ENCODE data around the gene AOX1.
"Not testable (repeated sequence)": the region's sequence is repeated elsewhere in the genome, so short reads cannot be mapped to it uniquely, and the experiment has no call there.

DNA sequence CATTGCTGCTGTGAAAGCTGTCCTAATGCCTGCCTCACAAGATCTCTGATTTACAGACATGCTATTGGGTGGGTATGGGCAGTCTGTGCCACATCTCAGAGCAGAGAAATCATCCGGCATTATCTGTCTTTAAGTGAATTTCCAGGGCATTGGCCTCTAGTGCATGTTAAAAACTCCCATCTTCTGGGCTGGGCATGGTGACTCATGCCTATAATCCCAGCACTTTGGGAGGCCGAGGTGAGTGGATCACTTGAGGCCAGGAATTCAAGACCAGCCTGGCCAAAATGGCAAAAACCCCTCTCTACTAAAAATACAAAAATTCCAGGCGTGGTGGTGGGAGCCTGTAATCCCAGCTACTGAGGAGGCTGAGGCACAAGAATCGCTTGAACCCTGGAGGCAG lies 42.6 kb downstream of the AOX1 start:
- TF ChIP-seq, protein P1, sequence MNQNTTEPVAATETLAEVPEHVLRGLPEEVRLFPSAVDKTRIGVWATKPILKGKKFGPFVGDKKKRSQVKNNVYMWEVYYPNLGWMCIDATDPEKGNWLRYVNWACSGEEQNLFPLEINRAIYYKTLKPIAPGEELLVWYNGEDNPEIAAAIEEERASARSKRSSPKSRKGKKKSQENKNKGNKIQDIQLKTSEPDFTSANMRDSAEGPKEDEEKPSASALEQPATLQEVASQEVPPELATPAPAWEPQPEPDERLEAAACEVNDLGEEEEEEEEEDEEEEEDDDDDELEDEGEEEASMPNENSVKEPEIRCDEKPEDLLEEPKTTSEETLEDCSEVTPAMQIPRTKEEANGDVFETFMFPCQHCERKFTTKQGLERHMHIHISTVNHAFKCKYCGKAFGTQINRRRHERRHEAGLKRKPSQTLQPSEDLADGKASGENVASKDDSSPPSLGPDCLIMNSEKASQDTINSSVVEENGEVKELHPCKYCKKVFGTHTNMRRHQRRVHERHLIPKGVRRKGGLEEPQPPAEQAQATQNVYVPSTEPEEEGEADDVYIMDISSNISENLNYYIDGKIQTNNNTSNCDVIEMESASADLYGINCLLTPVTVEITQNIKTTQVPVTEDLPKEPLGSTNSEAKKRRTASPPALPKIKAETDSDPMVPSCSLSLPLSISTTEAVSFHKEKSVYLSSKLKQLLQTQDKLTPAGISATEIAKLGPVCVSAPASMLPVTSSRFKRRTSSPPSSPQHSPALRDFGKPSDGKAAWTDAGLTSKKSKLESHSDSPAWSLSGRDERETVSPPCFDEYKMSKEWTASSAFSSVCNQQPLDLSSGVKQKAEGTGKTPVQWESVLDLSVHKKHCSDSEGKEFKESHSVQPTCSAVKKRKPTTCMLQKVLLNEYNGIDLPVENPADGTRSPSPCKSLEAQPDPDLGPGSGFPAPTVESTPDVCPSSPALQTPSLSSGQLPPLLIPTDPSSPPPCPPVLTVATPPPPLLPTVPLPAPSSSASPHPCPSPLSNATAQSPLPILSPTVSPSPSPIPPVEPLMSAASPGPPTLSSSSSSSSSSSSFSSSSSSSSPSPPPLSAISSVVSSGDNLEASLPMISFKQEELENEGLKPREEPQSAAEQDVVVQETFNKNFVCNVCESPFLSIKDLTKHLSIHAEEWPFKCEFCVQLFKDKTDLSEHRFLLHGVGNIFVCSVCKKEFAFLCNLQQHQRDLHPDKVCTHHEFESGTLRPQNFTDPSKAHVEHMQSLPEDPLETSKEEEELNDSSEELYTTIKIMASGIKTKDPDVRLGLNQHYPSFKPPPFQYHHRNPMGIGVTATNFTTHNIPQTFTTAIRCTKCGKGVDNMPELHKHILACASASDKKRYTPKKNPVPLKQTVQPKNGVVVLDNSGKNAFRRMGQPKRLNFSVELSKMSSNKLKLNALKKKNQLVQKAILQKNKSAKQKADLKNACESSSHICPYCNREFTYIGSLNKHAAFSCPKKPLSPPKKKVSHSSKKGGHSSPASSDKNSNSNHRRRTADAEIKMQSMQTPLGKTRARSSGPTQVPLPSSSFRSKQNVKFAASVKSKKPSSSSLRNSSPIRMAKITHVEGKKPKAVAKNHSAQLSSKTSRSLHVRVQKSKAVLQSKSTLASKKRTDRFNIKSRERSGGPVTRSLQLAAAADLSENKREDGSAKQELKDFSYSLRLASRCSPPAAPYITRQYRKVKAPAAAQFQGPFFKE (tag by site-specific recombination; IDR thresholded peaks at IDR 0.05; ENCODE audit: borderline replicate concordance), result not testable (repeated sequence)
- TF ChIP-seq ZBTB7A (tag by site-specific recombination; IDR thresholded peaks at IDR 0.05; ENCODE audit: low read depth); ZEB2 (tag by site-specific recombination; IDR thresholded peaks at IDR 0.05); KLF9 (tag by site-specific recombination; IDR thresholded peaks at IDR 0.05; ENCODE audit: low read depth); ZNF501 (tag by site-specific recombination; IDR thresholded peaks at IDR 0.05): not testable (repeated sequence)
- TF ChIP-seq, protein P2, sequence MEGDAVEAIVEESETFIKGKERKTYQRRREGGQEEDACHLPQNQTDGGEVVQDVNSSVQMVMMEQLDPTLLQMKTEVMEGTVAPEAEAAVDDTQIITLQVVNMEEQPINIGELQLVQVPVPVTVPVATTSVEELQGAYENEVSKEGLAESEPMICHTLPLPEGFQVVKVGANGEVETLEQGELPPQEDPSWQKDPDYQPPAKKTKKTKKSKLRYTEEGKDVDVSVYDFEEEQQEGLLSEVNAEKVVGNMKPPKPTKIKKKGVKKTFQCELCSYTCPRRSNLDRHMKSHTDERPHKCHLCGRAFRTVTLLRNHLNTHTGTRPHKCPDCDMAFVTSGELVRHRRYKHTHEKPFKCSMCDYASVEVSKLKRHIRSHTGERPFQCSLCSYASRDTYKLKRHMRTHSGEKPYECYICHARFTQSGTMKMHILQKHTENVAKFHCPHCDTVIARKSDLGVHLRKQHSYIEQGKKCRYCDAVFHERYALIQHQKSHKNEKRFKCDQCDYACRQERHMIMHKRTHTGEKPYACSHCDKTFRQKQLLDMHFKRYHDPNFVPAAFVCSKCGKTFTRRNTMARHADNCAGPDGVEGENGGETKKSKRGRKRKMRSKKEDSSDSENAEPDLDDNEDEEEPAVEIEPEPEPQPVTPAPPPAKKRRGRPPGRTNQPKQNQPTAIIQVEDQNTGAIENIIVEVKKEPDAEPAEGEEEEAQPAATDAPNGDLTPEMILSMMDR (tag by site-specific recombination; IDR thresholded peaks at IDR 0.05), result not testable (repeated sequence)
- TF ChIP-seq, protein P3, sequence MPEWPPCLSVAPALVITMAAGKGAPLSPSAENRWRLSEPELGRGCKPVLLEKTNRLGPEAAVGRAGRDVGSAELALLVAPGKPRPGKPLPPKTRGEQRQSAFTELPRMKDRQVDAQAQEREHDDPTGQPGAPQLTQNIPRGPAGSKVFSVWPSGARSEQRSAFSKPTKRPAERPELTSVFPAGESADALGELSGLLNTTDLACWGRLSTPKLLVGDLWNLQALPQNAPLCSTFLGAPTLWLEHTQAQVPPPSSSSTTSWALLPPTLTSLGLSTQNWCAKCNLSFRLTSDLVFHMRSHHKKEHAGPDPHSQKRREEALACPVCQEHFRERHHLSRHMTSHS (tag by site-specific recombination; IDR thresholded peaks at IDR 0.05), result not testable (repeated sequence)
- TF ChIP-seq, protein P4, sequence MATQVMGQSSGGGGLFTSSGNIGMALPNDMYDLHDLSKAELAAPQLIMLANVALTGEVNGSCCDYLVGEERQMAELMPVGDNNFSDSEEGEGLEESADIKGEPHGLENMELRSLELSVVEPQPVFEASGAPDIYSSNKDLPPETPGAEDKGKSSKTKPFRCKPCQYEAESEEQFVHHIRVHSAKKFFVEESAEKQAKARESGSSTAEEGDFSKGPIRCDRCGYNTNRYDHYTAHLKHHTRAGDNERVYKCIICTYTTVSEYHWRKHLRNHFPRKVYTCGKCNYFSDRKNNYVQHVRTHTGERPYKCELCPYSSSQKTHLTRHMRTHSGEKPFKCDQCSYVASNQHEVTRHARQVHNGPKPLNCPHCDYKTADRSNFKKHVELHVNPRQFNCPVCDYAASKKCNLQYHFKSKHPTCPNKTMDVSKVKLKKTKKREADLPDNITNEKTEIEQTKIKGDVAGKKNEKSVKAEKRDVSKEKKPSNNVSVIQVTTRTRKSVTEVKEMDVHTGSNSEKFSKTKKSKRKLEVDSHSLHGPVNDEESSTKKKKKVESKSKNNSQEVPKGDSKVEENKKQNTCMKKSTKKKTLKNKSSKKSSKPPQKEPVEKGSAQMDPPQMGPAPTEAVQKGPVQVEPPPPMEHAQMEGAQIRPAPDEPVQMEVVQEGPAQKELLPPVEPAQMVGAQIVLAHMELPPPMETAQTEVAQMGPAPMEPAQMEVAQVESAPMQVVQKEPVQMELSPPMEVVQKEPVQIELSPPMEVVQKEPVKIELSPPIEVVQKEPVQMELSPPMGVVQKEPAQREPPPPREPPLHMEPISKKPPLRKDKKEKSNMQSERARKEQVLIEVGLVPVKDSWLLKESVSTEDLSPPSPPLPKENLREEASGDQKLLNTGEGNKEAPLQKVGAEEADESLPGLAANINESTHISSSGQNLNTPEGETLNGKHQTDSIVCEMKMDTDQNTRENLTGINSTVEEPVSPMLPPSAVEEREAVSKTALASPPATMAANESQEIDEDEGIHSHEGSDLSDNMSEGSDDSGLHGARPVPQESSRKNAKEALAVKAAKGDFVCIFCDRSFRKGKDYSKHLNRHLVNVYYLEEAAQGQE (tag by site-specific recombination; IDR thresholded peaks at IDR 0.05), result not testable (repeated sequence)
